ENCODE measurements around the gene GP1BA. TPM values are rescaled to one million over a fixed set of nuclear protein-coding genes. Genes with fewer than 3 reads are reported as not detected.
A peak's percentile ranks its signal among the peaks of the same experiment; 100 is the strongest.

GP1BA gene
- total RNA-seq, 1 experiment from 2014 or later: not detected

- intact Hi-C loops (cut with micrococcal nuclease; ENCODE audit: unreplicated experiment): no loop called here
- Histone ChIP-seq H3K27ac (ENCODE audit: low read depth, low read length, poor library complexity, severe bottlenecking) (peak overlapping the region; percentile 99), H3K27me3 (replicated peaks; ENCODE audit: insufficient read depth, low read depth, low read length, poor library complexity) (no peaks in the 10 kb centered on the region), H3K9me3 (ENCODE audit: low read depth, low read length, poor library complexity, severe bottlenecking) (no peaks in the 10 kb centered on the region), H3K36me3 (ENCODE audit: insufficient read depth, low read length, poor library complexity, severe bottlenecking) (peaks cover 41% of the 10 kb centered on the region), H3K4me3 (ENCODE audit: low read depth, low read length, poor library complexity, severe bottlenecking) (no peak overlapping the region), H3K4me1 (ENCODE audit: insufficient read depth, low read length, poor library complexity, severe bottlenecking) (peaks cover 35% of the 10 kb centered on the region)
- CTCF ChIA-PET: no interaction called here
- no peak for TF ChIP-seq EZH2 (IDR thresholded peaks at IDR 0.05; ENCODE audit: borderline replicate concordance, low read depth, low read length, poor library complexity, severe bottlenecking)
- TF ChIP-seq CTCF (conservative IDR thresholded peaks at IDR 0.05; ENCODE audit: low read depth, low read length): no peak
- BruUV-seq (replicated peaks): no TSS peak
- DNase-seq (ENCODE audit: low spot score): no peak
- POLR2A ChIA-PET (ENCODE audit: low non-redundant PET): interaction anchor here (1.0 kb wide), 1 partner anchor 22 kb away, joined by 4 read pairs; no protein-coding TSS in a partner anchor
Observed at GRCh38 chr17:4944554-4945175, 12.6 kb downstream of the GP1BA start.

- Histone ChIP-seq H3K9me3 (ENCODE audit: low read depth, low read length, poor library complexity, severe bottlenecking) (no peaks in the 10 kb centered on the region), H3K4me3 (ENCODE audit: low read depth, low read length, poor library complexity, severe bottlenecking) (peak overlapping the region; percentile 100), H3K27ac (ENCODE audit: low read depth, low read length, poor library complexity, severe bottlenecking) (peak overlapping the region; percentile 99), H3K27me3 (replicated peaks; ENCODE audit: insufficient read depth, low read depth, low read length, poor library complexity) (no peaks in the 10 kb centered on the region), H3K36me3 (ENCODE audit: insufficient read depth, low read length, poor library complexity, severe bottlenecking) (peaks cover 41% of the 10 kb centered on the region), H3K4me1 (ENCODE audit: insufficient read depth, low read length, poor library complexity, severe bottlenecking) (peaks cover 38% of the 10 kb centered on the region)
- TF ChIP-seq CTCF (conservative IDR thresholded peaks at IDR 0.05; ENCODE audit: low read depth, low read length): no peak
- no peak for TF ChIP-seq EZH2 (IDR thresholded peaks at IDR 0.05; ENCODE audit: borderline replicate concordance, low read depth, low read length, poor library complexity, severe bottlenecking)
- POLR2A ChIA-PET (ENCODE audit: low non-redundant PET): no interaction called here
- CTCF ChIA-PET: no interaction called here
- DNase-seq (ENCODE audit: low spot score): peak; percentile 73
- intact Hi-C loops (cut with micrococcal nuclease; ENCODE audit: unreplicated experiment): no loop called here
- no TSS peak for BruUV-seq (replicated peaks)
Observed at GRCh38 chr17:4945176-4945943, 13.3 kb downstream of the GP1BA start.

GRCh38 chr17:4945944-4946280, 13.8 kb downstream of the GP1BA start:
- DNase-seq (ENCODE audit: low spot score): no peak
- BruUV-seq (replicated peaks): no TSS peak
- intact Hi-C loops (cut with micrococcal nuclease; ENCODE audit: unreplicated experiment): no loop called here
- POLR2A ChIA-PET (ENCODE audit: low non-redundant PET): no interaction called here
- Histone ChIP-seq H3K36me3 (ENCODE audit: insufficient read depth, low read length, poor library complexity, severe bottlenecking) (peaks cover 41% of the 10 kb centered on the region), H3K4me3 (ENCODE audit: low read depth, low read length, poor library complexity, severe bottlenecking) (peak overlapping the region; percentile 100), H3K27me3 (replicated peaks; ENCODE audit: insufficient read depth, low read depth, low read length, poor library complexity) (no peaks in the 10 kb centered on the region), H3K27ac (ENCODE audit: low read depth, low read length, poor library complexity, severe bottlenecking) (peak overlapping the region; percentile 99), H3K9me3 (ENCODE audit: low read depth, low read length, poor library complexity, severe bottlenecking) (no peaks in the 10 kb centered on the region), H3K4me1 (ENCODE audit: insufficient read depth, low read length, poor library complexity, severe bottlenecking) (peaks cover 43% of the 10 kb centered on the region)
- CTCF ChIA-PET: no interaction called here
- no peak for TF ChIP-seq CTCF (conservative IDR thresholded peaks at IDR 0.05; ENCODE audit: low read depth, low read length)
